Neural cell (in vitro differentiated cells): ENCODE results near the gene GRB7. TPM values are rescaled to one million over a fixed set of nuclear protein-coding genes. Genes with fewer than 3 reads are reported as not detected.

Experiments used
- H2AFZ ChIP-seq: fragments of 200-600, 300-800 bp; sonication (generic), shearing (Covaris generic); 2 replicates; pipeline ENCODE4 v1.6.0; 2014; ENCODE audit warnings: low read depth, mild to moderate bottlenecking, antibody characterized with exemption, low read length, moderate library complexity
- H3F3A ChIP-seq: fragments of 200-600 bp; shearing (Covaris generic); 2 replicates; pipeline ENCODE4 v1.6.1; 2016; ENCODE audit warnings: mild to moderate bottlenecking, moderate library complexity, mixed read lengths, antibody characterized with exemption, low read length; ENCODE audit not compliant: insufficient read depth, poor library complexity, severe bottlenecking
- H3K27ac ChIP-seq: fragments of 200-600, 300-800 bp; sonication (generic), shearing (Covaris generic); 2 replicates; pipeline ENCODE4 v1.5.1; 2014; ENCODE audit warnings: mild to moderate bottlenecking, low read length, moderate library complexity
- H3K27me3 ChIP-seq: fragments of 300-800, 200-600 bp; sonication (generic), shearing (Covaris generic); 2 replicates; pipeline ENCODE4 v1.6.0; 2014; ENCODE audit warnings: mild to moderate bottlenecking, low read depth, low read length, moderate library complexity; ENCODE audit not compliant: insufficient read depth
- H3K36me3 ChIP-seq: fragments of 300-800, 200-600 bp; sonication (generic), shearing (Covaris generic); 2 replicates; pipeline ENCODE4 v1.5.1; 2014; ENCODE audit warnings: mild to moderate bottlenecking, antibody characterized with exemption, low read length, moderate library complexity; ENCODE audit not compliant: insufficient read depth
- H3K4me2 ChIP-seq: fragments of 300-800, 200-600 bp; sonication (generic), shearing (Covaris generic); 2 replicates; pipeline ENCODE4 v1.6.0; 2014; ENCODE audit warnings: mild to moderate bottlenecking, low read length
- H3K4me3 ChIP-seq: fragments of 300-800, 200-600 bp; sonication (generic), shearing (Covaris generic); 2 replicates; pipeline ENCODE4 v1.5.1; 2014; ENCODE audit warnings: mild to moderate bottlenecking, low read length, moderate library complexity
- H3K79me2 ChIP-seq: fragments of 200-600 bp; shearing (Covaris generic); replicated peaks from 2 replicates; pipeline ENCODE4 v1.6.0; 2014; ENCODE audit warnings: mild to moderate bottlenecking, low read length, moderate library complexity; ENCODE audit not compliant: insufficient read depth
- H3K9ac ChIP-seq: fragments of 300-800, 200-600 bp; sonication (generic), shearing (Covaris generic); 2 replicates; pipeline ENCODE4 v1.6.1; 2016; ENCODE audit warnings: mild to moderate bottlenecking, low read length, mixed read lengths
- H3K9me2 ChIP-seq: fragments of 200-600 bp; shearing (Covaris generic); 2 replicates; pipeline ENCODE4 v1.6.1; 2016; ENCODE audit warnings: mild to moderate bottlenecking, low read length, mixed read lengths; ENCODE audit not compliant: insufficient read depth
- H3K9me3 ChIP-seq: fragments of 200-600, 300-800 bp; sonication (generic), shearing (Covaris generic); 2 replicates; pipeline ENCODE4 v1.6.1; 2016; ENCODE audit warnings: mild to moderate bottlenecking, mixed run types, low read length, moderate library complexity, mixed read lengths
- H4K20me1 ChIP-seq: fragments of 200-600 bp; shearing (Covaris generic); 2 replicates; pipeline ENCODE4 v1.6.1; 2016; ENCODE audit warnings: mild to moderate bottlenecking, mixed run types; ENCODE audit not compliant: insufficient read depth
- CTCF ChIP-seq: fragments of 450-650 bp; IDR thresholded peaks from 2 replicates; pipeline ENCODE4 v1.5.1; 2014; ENCODE audit warnings: antibody characterized with exemption, mild to moderate bottlenecking, moderate library complexity; ENCODE audit not compliant: poor library complexity, severe bottlenecking
- EP300 ChIP-seq: fragments of 450-650 bp; conservative IDR thresholded peaks from 2 replicates; pipeline ENCODE4 v1.6.1; 2014; ENCODE audit warnings: antibody characterized with exemption, mild to moderate bottlenecking, moderate library complexity; ENCODE audit not compliant: poor library complexity, severe bottlenecking
- EZH2 ChIP-seq: fragments of 200-600, 300-800 bp; shearing (Covaris generic), sonication (generic); IDR thresholded peaks from 2 replicates; pipeline ENCODE4 v1.6.1; 2014; ENCODE audit warnings: antibody characterized with exemption, low read length, borderline replicate concordance, mild to moderate bottlenecking; ENCODE audit not compliant: insufficient read depth, poor library complexity, severe bottlenecking
- MXI1 ChIP-seq: fragments of 450-650 bp; conservative IDR thresholded peaks from 2 replicates; pipeline ENCODE4 v1.6.1; 2014; ENCODE audit warnings: antibody characterized with exemption, mild to moderate bottlenecking; ENCODE audit not compliant: poor library complexity, severe bottlenecking
- POLR2AphosphoS5 ChIP-seq: IDR thresholded peaks from 2 replicates; pipeline ENCODE4 v1.6.1; 2012
- RAD21 ChIP-seq: fragments of 450-650 bp; conservative IDR thresholded peaks from 2 replicates; pipeline ENCODE4 v1.6.1; 2014; ENCODE audit warnings: antibody characterized with exemption, mild to moderate bottlenecking, moderate library complexity
- REST ChIP-seq: IDR thresholded peaks from 2 replicates; pipeline ENCODE4 v1.6.1; 2012; ENCODE audit warnings: borderline replicate concordance
- SMC3 ChIP-seq: fragments of 450-650 bp; conservative IDR thresholded peaks from 2 replicates; pipeline ENCODE4 v1.6.1; 2014; ENCODE audit warnings: antibody characterized with exemption, mild to moderate bottlenecking, moderate library complexity; ENCODE audit not compliant: poor library complexity
- TAF1 ChIP-seq: IDR thresholded peaks from 2 replicates; pipeline ENCODE4 v1.6.1; 2012; ENCODE audit warnings: low read depth
- polyA plus RNA-seq: library from polyadenylated mRNA; depleted of rRNA; stranded (reverse); fragments of >200 nt; gene quantifications from 2 replicates; pipeline ENCODE4 v1.2.3, GENCODE V29; 2014

GRB7 gene
- polyA plus RNA-seq, 1 donor from 2014 or later, result not detected

- Histone ChIP-seq H3K4me3 (no peak overlapping the region), H3K9me3 (no peaks in the 10 kb centered on the region), H3K27me3 (no peaks in the 10 kb centered on the region), H3K9ac (no peak overlapping the region), H3K27ac (no peak overlapping the region), H3K9me2 (no peaks in the 10 kb centered on the region), H3K79me2 (no peaks in the 10 kb centered on the region), H3K36me3 (no peaks in the 10 kb centered on the region), H2AFZ (no peak overlapping the region), H3K4me2 (no peak overlapping the region), H4K20me1 (no peaks in the 10 kb centered on the region), H3F3A (no peaks in the 10 kb centered on the region)
- TF ChIP-seq RAD21 (no peak), EZH2 (no peak), MXI1 (no peak), TAF1 (no peak), SMC3 (no peak), REST (no peak), POLR2AphosphoS5 (no peak), CTCF (no peak), EP300 (no peak)
These were observed 35.5 kb downstream of the GRB7 start for GRCh38 chr17:39772987-39773934.

GRCh38 chr17:39774047-39774446 is 36.3 kb downstream of the GRB7 start:
- Histone ChIP-seq H3K4me2 (no peak overlapping the region), H3K27me3 (no peaks in the 10 kb centered on the region), H2AFZ (no peak overlapping the region), H3K27ac (no peak overlapping the region), H3K9me2 (no peaks in the 10 kb centered on the region), H3K9ac (no peak overlapping the region), H4K20me1 (no peaks in the 10 kb centered on the region), H3K9me3 (no peaks in the 10 kb centered on the region), H3K36me3 (no peaks in the 10 kb centered on the region), H3K79me2 (no peaks in the 10 kb centered on the region), H3F3A (no peaks in the 10 kb centered on the region), H3K4me3 (no peak overlapping the region)
- TF ChIP-seq CTCF (no peak), MXI1 (no peak), REST (no peak), RAD21 (no peak), SMC3 (no peak), POLR2AphosphoS5 (no peak), EP300 (no peak), TAF1 (no peak), EZH2 (no peak)
